H1 (cell line): ENCODE measurements around the gene CCNL2.

ENCODE experiments used
- EP300 ChIP-seq, 2 experiments: IDR thresholded peaks; 1 replicate in 1 of 2; 2 replicates in 1 of 2; pipeline ENCODE4 v1.6.1; 2011 to 2012; ENCODE audit warnings: low read depth in 2 of 2, low read length in 2 of 2, mild to moderate bottlenecking in 2 of 2, borderline replicate concordance in 1 of 2, inconsistent platforms in 1 of 2, moderate library complexity in 1 of 2
- EZH2 ChIP-seq: fragments of 200-600 bp; sonication (generic); IDR thresholded peaks from 2 replicates; pipeline ENCODE4 v1.7.1; 2012; ENCODE audit warnings: low read depth, mild to moderate bottlenecking, moderate library complexity, low read length, inconsistent platforms; ENCODE audit not compliant: severe bottlenecking
- POLR2AphosphoS5 ChIP-seq: IDR thresholded peaks from 2 replicates; pipeline ENCODE4 v1.6.1; 2011; ENCODE audit warnings: low read depth, low read length
- TF ChIP-seq, protein P1 (sequence below), 3 experiments: IDR thresholded peaks; 1 replicate in 2 of 3; 2 replicates in 1 of 3; pipeline versions ENCODE4 v1.5.1 to v1.6.1; 2011; ENCODE audit warnings: low read length in 3 of 3, mild to moderate bottlenecking in 3 of 3, inconsistent platforms in 2 of 3, low read depth in 1 of 3, moderate library complexity in 1 of 3; ENCODE audit not compliant: insufficient read depth in 1 of 3; ENCODE audit errors: control extremely low read depth in 1 of 3
- TF ChIP-seq, protein P2 (sequence below): IDR thresholded peaks from 2 replicates; pipeline ENCODE4 v1.6.1; 2012; ENCODE audit warnings: inconsistent platforms

DNA sequence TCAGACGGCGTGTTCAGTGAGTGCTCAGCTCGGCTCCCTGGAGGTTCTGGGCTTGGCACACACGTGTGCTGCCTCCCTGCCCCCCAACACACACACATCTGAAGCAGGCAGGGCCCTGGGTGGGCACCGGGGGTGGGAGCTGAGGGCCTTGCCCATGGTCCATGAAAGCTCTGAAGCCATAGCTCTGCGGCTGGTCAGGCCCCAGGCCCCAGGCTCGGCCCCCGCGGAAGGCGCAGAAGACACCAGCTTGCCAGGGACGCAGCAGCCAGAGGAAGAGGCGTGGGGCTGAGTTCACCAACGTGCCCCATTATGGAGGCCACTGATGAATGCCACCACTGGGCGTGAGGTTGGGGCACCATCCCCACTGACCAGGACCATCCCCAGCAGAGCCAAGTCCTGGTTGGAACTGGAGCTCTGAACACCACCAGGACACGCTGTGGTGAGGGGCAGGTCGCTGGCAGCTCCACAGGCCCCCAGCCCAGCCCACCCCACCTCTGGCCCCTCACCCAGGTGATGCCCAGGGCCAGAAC, 28.3 kb downstream of the CCNL2 start:
- TF ChIP-seq EP300 (IDR thresholded peaks at IDR 0.05; ENCODE audit: borderline replicate concordance in 1 of 2, low read depth in 2 of 2, low read length in 2 of 2) (no peak), EZH2 (no peak), POLR2AphosphoS5 (no peak)
- TF ChIP-seq, protein P1, sequence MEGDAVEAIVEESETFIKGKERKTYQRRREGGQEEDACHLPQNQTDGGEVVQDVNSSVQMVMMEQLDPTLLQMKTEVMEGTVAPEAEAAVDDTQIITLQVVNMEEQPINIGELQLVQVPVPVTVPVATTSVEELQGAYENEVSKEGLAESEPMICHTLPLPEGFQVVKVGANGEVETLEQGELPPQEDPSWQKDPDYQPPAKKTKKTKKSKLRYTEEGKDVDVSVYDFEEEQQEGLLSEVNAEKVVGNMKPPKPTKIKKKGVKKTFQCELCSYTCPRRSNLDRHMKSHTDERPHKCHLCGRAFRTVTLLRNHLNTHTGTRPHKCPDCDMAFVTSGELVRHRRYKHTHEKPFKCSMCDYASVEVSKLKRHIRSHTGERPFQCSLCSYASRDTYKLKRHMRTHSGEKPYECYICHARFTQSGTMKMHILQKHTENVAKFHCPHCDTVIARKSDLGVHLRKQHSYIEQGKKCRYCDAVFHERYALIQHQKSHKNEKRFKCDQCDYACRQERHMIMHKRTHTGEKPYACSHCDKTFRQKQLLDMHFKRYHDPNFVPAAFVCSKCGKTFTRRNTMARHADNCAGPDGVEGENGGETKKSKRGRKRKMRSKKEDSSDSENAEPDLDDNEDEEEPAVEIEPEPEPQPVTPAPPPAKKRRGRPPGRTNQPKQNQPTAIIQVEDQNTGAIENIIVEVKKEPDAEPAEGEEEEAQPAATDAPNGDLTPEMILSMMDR (IDR thresholded peaks at IDR 0.05; ENCODE audit: control extremely low read depth in 1 of 3, insufficient read depth in 1 of 3, low read depth in 1 of 3, low read length in 3 of 3): no peak
- TF ChIP-seq, protein P2, sequence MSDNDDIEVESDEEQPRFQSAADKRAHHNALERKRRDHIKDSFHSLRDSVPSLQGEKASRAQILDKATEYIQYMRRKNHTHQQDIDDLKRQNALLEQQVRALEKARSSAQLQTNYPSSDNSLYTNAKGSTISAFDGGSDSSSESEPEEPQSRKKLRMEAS: no peak
